Fibroblast of skin of back (primary cell): Measurements from ENCODE around the gene ACSM2B. TPM values are rescaled to one million over a fixed set of nuclear protein-coding genes. Genes with fewer than 3 reads are reported as not detected.
"Not testable (repeated sequence)": the region's sequence is repeated elsewhere in the genome, so short reads cannot be mapped to it uniquely, and the experiment has no call there.

Source experiments
- DNase-seq: peaks from one replicate; pipeline ENCODE4 v3.0.0-alpha.2; 2013
- polyA plus RNA-seq, 2 experiments: library from polyadenylated mRNA; unstranded; fragments of 120-200 nt; gene quantifications; one replicate each; pipeline ENCODE4 v1.2.1, GENCODE V29; 2013; ENCODE audit not compliant: insufficient read length in 2 of 2

The ACSM2B gene, protein sequence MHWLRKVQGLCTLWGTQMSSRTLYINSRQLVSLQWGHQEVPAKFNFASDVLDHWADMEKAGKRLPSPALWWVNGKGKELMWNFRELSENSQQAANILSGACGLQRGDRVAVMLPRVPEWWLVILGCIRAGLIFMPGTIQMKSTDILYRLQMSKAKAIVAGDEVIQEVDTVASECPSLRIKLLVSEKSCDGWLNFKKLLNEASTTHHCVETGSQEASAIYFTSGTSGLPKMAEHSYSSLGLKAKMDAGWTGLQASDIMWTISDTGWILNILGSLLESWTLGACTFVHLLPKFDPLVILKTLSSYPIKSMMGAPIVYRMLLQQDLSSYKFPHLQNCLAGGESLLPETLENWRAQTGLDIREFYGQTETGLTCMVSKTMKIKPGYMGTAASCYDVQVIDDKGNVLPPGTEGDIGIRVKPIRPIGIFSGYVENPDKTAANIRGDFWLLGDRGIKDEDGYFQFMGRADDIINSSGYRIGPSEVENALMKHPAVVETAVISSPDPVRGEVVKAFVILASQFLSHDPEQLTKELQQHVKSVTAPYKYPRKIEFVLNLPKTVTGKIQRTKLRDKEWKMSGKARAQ
- not detected for polyA plus RNA-seq (2013, experiment 1 of 2; ENCODE audit: insufficient read length)
- polyA plus RNA-seq (2013, experiment 2 of 2; ENCODE audit: insufficient read length) = not detected

DNA sequence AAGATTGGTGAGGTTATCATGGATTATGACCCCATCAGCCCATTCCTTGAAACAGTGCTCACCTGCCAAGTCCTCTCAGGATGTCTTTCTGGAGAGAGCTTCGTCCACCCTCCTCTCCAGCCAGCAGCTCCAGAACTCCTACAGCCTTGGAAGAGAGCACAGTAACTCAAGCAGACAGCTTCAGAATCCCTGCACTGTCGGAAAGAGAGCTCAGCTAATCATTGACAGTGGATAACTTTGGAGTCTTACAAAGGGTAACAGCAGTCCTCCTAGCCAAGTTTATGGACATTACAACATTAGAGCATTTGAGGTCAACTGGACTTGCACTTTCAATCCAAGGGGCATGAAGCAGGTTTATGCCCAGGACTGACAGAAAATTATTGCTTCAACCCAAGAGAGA is at the start of gene ACSM2B:
ACSM2B (minus strand) TSS at position 223 of the 400 bp plus-strand sequence. CDS start 11,522 bp downstream, outside the sequence.
- DNase-seq = not testable (repeated sequence)

- DNase-seq = no peak
These were observed 49.0 kb upstream of the ACSM2B start for GRCh38 chr16:20624882-20625807.

GRCh38 chr16:20624205-20624604 is 48.0 kb upstream of the ACSM2B start:
- DNase-seq = no peak

- DNase-seq = no peak
These were observed 46.3 kb upstream of the ACSM2B start for GRCh38 chr16:20622498-20622870.

GRCh38 chr16:20621406-20621805 is 45.2 kb upstream of the ACSM2B start:
- no peak for DNase-seq

GRCh38 chr16:20620770-20621169 is 44.6 kb upstream of the ACSM2B start:
- no peak for DNase-seq

DNA sequence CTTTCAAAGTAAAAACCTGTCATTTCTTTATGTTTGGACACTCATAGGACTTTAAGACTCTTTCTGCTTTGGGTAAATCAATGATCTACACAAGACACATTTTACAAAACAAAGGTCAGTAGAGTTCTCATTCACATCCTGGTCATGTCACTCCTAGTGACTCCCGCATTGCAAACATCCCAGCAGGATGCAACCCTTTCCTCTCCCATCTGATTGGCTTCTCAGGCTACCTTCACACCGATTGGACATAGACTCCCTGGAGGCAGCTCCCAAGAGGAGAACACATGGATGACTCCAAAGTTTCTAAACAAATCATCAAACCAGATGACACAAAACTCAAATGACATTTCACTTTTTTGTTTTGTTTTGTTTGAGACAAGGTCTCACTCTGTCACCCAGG is 43.8 kb upstream of the ACSM2B start:
- DNase-seq = no peak

- no peak for DNase-seq
These were observed 41.1 kb upstream of the ACSM2B start for GRCh38 chr16:20617271-20617670.

DNA sequence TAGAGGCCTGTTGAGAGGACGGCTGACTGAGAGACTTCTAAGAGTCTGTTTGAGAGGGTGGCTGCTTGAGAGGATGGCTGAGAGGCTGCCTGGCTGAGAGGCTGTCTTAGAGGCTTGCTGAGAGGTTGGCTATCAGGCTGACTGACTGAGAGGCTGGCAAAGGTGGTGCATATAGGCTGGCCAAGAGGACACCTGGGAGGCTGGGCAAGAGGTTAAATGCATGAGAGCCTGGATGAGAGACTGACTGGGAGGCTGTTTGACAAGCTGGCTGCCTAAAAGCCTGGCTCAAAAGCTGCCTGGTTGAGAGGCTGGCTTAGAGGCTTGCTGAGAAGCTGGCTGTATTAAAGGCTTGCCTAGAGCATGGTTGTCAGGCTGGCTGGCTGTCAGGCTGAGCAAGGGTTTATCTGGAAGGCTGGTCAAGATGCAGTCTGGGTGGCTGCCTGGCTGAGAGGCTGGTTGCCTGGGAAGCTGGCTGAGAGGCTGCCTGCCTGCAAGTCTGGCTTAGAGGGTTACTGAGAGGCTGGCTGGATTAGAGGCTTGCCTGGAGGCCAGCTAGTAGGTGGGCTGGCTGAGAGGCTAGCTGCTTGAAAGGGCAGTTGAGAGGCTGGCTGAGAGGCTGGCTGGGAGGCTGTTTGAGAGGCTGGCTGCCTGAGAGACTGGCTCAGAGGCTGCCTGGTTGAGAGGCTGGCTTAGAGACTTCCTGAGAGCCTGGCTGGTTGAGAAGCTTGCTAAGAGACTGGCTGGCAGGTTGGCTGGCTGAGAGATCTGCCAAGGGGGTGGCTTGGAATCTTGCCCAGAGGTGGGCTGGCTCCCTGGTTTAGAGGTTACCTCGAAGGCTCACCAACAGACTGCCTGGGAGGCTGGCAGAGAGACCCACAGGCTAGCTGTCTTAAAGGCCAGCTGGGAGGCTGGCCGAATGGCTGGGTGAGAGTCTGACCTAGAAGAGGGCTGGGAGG is 38.3 kb upstream of the ACSM2B start:
- DNase-seq = no peak

GRCh38 chr16:20613481-20614185 is 37.5 kb upstream of the ACSM2B start:
- DNase-seq = no peak

DNA sequence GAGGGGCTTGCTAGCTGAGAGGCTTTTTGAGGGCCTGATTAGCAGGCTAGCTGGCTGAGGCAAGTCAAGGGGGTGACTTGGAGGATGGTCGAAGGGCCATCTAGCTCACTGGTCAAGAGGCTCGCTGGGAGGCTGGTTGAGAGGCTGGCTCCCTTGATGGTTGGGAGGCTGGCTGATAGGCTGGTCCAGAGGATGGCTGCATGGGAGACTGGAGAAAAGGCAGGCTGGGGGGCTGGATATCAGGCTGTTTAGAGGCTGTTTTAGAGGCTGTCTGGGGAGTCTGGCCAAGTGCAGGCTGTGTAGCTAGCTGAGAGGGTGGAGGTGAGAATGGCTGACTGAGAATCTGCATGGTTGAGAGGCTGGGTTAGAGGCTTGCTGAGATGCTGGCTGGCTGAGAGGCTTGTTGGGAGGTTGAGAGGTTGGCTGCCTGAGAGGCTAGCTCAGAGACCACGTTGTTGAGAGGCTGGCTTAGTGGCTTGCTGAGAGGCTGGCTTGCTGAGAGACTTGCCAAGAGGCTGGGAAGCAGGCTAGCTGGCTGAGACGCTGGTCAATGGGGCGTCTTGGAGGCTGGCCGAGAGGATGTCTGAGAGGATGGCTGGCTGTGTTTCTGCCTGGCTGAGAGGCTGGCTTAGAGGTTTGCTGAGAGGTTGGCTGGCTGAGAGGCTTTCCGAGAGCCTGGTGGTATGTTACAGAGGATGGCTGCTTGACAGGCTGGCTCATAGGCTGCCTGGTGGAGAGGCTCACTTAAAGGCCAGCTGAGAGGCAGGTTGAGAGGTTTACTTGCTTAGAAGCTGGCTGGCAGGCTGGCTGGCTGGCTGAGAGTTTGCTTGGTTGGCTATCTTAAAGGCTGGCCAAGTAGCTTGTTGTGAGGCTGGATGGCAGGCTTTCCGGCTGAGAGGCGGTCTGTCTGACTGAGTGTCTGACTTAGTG is 36.6 kb upstream of the ACSM2B start:
- DNase-seq = no peak

- no peak for DNase-seq
These were observed 35.9 kb upstream of the ACSM2B start for GRCh38 chr16:20611975-20612481.

DNA sequence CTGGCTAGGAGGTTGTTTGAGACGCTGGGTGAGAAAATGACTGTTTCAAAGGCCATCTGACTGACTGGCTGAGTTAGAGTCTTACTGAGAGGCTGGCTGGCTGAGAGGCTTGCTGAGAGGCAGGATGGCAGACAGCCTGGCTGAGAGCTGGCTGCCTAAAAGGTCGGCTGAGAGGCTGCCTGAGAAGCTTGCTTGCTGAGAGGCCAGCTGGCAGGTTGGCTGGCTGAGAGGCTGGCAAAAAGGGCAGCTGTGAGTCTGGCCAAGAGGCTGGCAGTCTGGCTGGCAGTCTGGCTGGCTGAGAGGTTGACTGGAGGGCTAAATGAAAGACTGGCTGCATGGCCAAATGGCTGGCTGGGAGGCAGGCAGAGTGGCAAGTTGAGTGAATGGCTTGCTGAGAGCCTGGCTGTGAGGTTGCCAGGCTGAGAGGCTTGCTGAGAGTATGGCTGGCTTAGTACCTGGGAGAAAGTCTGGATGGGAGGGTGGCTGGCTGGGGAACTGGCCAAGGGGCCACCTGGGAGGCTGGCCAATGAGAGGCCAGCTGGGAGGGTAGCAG is 35.3 kb upstream of the ACSM2B start:
- no peak for DNase-seq

GRCh38 chr16:20610892-20611349 is 34.8 kb upstream of the ACSM2B start:
- no peak for DNase-seq

DNA sequence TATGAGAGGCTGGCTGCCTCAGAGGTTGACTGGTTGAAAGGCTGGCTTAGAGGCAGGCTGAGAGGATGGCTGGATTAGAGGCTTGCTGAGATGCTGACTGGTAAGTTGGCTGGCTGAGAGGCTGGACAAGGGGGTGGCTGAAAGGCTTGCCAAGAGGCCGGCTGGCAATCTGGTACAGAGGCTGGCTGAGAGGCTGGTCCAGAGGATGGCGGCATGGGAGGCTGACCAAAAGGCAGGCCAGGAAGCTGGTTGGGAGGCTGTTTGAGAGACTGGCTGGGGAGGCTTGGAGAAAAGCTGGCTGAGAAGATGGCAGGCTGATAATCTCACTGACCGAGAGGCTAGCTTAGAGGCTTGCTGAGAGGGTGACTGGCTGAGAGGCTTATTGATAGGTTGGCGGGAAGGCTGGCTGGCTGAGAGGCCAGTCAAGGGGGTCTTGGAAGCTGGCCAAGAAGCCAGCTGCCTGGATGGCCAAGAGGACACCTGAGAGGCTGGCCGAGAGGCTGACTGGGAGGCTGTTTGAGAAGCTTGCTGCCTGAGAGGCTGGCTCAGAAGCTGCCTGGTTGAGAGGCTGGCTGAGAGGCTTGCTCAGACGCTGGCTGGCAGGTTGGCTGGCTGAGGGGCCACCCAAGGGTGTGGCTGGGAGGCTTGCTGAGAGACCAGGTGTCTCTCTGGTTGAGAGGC is 34.2 kb upstream of the ACSM2B start:
- no peak for DNase-seq

DNA sequence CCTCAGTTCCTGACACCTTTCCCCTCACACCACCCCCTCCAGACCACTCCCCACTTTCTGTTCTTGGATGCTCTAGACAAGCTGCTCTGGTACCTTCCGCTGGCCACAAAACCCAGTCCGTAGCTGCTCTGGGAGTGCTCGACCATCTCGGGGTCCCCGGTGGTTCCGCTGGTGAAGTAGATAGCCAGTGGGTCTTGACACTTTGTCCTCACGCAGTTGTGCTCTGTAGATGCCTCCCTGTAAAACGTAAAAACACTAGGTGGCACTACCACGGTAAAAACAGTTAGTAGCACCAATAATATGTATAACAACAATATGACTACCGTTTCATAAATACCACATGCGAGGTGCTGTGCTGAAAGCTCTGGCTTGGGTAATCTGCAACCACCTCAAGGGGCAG is 26.0 kb upstream of the ACSM2B start:
- not testable (repeated sequence) for DNase-seq

GRCh38 chr16:20599475-20599874 is 23.3 kb upstream of the ACSM2B start:
- not testable (repeated sequence) for DNase-seq

DNA sequence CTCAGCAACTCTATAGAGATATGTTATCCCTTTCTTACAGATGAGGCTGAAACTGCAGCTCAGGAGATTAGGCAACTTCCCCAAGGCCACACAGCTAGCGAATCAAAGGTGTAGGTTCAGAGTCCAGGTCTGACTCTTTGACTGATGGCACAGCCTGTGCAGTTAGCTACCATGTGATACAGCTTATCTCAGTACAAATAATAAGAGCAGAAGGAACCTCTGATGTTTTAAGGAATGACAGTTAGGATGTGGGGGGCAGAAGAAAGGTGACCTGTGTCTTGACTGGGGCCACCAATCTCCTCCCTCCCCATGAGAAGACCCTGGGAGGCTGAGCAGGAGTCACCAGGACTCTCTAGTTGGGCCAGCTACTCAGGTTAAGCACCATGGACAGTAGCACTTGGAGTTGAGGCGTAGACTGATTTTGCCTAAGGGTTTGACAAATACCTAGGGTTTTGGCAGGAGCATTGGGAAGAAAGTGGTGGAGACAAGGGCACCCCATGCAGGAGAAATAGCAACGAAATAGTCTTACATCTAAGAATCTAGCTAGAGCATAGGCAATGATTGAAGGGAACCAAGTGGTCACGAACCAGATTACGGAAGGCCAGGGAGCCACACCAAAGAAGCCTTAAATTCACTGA is 22.8 kb upstream of the ACSM2B start:
- DNase-seq = no peak
